OCI-LY1 (cell line): ENCODE measurements around the gene SH3RF3.

Source experiments
- H2AFZ ChIP-seq: fragments of 200-600 bp; sonication (generic), shearing (Covaris generic); 2 replicates; pipeline ENCODE4 v1.6.0; 2014; ENCODE audit warnings: antibody characterized with exemption, mild to moderate bottlenecking, low read length
- H3F3A ChIP-seq: fragments of 200-600 bp; sonication (generic), shearing (Covaris generic); 2 replicates; pipeline ENCODE4 v1.6.0; 2014; ENCODE audit warnings: mild to moderate bottlenecking, antibody characterized with exemption, low read length, moderate library complexity; ENCODE audit not compliant: insufficient read depth
- H3K27ac ChIP-seq: fragments of 200-600 bp; sonication (generic); 2 replicates; pipeline ENCODE4 v1.5.1; 2014; ENCODE audit warnings: low read length, mixed run types, mild to moderate bottlenecking, low read depth; ENCODE audit not compliant: poor library complexity, severe bottlenecking
- H3K27me3 ChIP-seq: fragments of 200-600 bp; sonication (generic); 2 replicates; pipeline ENCODE4 v1.6.0; 2014; ENCODE audit warnings: antibody characterized with exemption, mild to moderate bottlenecking, low read length, moderate library complexity; ENCODE audit not compliant: insufficient read depth
- H3K36me3 ChIP-seq: fragments of 200-600 bp; sonication (generic); 2 replicates; pipeline ENCODE4 v1.6.1; 2014; ENCODE audit warnings: mild to moderate bottlenecking, antibody characterized with exemption, low read length, moderate library complexity, mixed read lengths; ENCODE audit not compliant: insufficient read depth
- H3K4me1 ChIP-seq: fragments of 200-600 bp; sonication (generic); 2 replicates; pipeline ENCODE4 v1.5.1; 2014; ENCODE audit warnings: mild to moderate bottlenecking, low read length, moderate library complexity; ENCODE audit not compliant: insufficient read depth, severe bottlenecking
- H3K4me2 ChIP-seq: fragments of 200-600 bp; sonication (generic), shearing (Covaris generic); 2 replicates; pipeline ENCODE4 v1.6.1; 2014; ENCODE audit warnings: low read length
- H3K4me3 ChIP-seq: fragments of 200-600 bp; sonication (generic); 2 replicates; pipeline ENCODE4 v1.5.1; 2014; ENCODE audit warnings: low read length, low read depth, mild to moderate bottlenecking, mixed read lengths; ENCODE audit not compliant: poor library complexity, severe bottlenecking
- H3K79me2 ChIP-seq: fragments of 200-600 bp; shearing (Covaris generic); 2 replicates; pipeline ENCODE4 v1.6.1; 2016; ENCODE audit warnings: mixed run types, low read length, mixed read lengths; ENCODE audit not compliant: insufficient read depth
- H3K9ac ChIP-seq: fragments of 200-600 bp; sonication (generic), shearing (Covaris generic); 2 replicates; pipeline ENCODE4 v1.6.1; 2014; ENCODE audit warnings: mild to moderate bottlenecking, low read length, mixed read lengths
- H3K9me2 ChIP-seq: fragments of 200-600 bp; sonication (generic), shearing (Covaris generic); 2 replicates; pipeline ENCODE4 v1.6.1; 2014; ENCODE audit warnings: low read depth, mild to moderate bottlenecking, low read length, mixed read lengths
- H3K9me3 ChIP-seq: fragments of 200-600 bp; shearing (Covaris generic); 2 replicates; pipeline ENCODE4 v1.6.1; 2014; ENCODE audit warnings: low read length, mixed read lengths
- H4K20me1 ChIP-seq: fragments of 200-600 bp; sonication (generic), shearing (Covaris generic); 2 replicates; pipeline ENCODE4 v1.6.0; 2016; ENCODE audit warnings: mild to moderate bottlenecking, low read length; ENCODE audit not compliant: insufficient read depth
- EZH2 ChIP-seq: fragments of 200-600 bp; sonication (generic), shearing (Covaris generic); IDR thresholded peaks from 2 replicates; pipeline ENCODE4 v1.8.0; 2017; ENCODE audit warnings: borderline replicate concordance, mixed run types, mild to moderate bottlenecking, antibody characterized with exemption, low read length, moderate library complexity, mixed read lengths
- TF ChIP-seq, protein P1 (sequence below): fragments of 200-600 bp; sonication (generic), shearing (Covaris generic); IDR thresholded peaks from 2 replicates; pipeline ENCODE4 v1.5.1; 2017; ENCODE audit warnings: mild to moderate bottlenecking, antibody characterized with exemption, low read length, moderate library complexity, mixed read lengths

SH3RF3 gene

DNA sequence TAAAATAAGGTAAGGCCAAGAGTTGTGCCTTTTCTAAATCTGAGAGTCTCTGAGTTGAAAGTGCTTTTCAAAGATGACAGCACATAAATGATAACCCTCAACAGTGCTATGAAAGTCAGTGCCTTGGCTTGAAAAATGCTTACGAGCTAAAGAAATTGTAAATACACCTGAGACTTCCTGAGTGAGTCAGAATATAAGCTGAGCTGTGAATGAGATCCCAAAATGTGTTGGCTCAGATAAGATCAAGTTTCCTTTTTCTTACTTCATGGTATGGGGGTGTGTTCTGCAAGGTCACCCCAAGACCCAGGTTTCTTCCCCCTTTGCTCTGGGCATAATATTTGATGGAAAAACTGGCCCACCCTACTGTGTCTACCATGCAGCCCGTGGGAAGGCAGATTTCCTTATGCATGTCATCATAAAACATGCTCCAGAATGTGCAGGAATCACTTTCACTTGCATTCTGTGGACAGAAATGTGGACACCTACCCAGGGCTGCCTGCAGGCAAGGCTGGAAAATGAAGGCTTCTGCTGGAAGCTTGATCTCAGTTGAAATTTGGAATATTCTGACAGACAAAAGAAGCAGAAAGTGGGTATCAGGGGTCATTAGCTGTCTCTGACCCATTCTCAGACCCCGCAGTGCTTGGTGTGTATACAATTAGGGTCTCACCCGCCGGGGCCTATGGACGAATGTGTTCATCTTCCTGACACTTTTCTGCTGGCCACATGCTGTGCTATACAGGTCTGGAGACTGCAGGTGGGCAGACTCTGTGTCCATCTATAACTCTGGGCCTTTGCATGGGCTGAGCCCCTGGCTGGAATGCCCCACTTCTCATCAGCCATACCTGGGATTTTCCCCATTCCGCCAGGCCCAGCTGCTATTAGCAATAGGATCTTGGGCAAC lies 212.6 kb downstream of the SH3RF3 start:
- no peak overlapping the region for H3K27ac ChIP-seq
- no peak overlapping the region for H3K4me3 ChIP-seq
- H3K27me3 ChIP-seq = 0 out of 2 replicates have a peak, but pooled peaks cover 4% of the 10 kb centered on the region
- H4K20me1 ChIP-seq = no peaks in the 10 kb centered on the region
- no peaks in the 10 kb centered on the region for H3K9me2 ChIP-seq
- H3K9ac ChIP-seq = no peak overlapping the region
- no peaks in the 10 kb centered on the region for H3K79me2 ChIP-seq
- no peak overlapping the region for H3K4me2 ChIP-seq
- no peaks in the 10 kb centered on the region for H3F3A ChIP-seq
- no peaks in the 10 kb centered on the region for H3K36me3 ChIP-seq
- TF ChIP-seq, protein P1, sequence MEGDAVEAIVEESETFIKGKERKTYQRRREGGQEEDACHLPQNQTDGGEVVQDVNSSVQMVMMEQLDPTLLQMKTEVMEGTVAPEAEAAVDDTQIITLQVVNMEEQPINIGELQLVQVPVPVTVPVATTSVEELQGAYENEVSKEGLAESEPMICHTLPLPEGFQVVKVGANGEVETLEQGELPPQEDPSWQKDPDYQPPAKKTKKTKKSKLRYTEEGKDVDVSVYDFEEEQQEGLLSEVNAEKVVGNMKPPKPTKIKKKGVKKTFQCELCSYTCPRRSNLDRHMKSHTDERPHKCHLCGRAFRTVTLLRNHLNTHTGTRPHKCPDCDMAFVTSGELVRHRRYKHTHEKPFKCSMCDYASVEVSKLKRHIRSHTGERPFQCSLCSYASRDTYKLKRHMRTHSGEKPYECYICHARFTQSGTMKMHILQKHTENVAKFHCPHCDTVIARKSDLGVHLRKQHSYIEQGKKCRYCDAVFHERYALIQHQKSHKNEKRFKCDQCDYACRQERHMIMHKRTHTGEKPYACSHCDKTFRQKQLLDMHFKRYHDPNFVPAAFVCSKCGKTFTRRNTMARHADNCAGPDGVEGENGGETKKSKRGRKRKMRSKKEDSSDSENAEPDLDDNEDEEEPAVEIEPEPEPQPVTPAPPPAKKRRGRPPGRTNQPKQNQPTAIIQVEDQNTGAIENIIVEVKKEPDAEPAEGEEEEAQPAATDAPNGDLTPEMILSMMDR = no peak
- TF ChIP-seq EZH2 = no peak
- no peak overlapping the region for H2AFZ ChIP-seq
- H3K4me1 ChIP-seq = no peaks in the 10 kb centered on the region
- no peaks in the 10 kb centered on the region for H3K9me3 ChIP-seq

- H3K4me2 ChIP-seq = no peak overlapping the region
Measured at GRCh38 chr2:109342256-109342850, 213.3 kb downstream of the SH3RF3 start.

DNA sequence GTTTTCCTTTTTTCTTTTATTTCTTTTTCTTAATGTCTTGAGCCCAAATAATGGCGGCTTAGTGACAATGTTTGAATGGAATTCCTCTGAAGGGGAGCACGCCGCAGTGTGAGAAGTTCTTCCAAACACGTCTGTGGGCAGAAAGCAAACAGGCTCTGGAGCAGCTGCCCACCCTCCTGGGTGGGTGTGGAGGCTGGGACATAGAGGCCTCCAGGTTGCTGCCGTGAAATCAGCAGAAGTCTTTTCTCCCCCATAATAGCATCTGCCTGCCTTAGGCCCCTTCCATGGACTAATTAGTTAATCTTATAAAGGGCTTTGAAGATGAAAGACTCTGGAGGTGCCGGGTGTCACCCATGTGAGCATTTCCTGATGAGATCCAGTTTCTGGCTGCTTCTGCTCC lies 213.9 kb downstream of the SH3RF3 start:
- Histone ChIP-seq H3K27me3 (0 out of 2 replicates have a peak, but pooled peaks cover 4% of the 10 kb centered on the region), H3K36me3 (no peaks in the 10 kb centered on the region), H3K27ac (no peak overlapping the region), H3K4me2 (no peak overlapping the region), H3K9me2 (no peaks in the 10 kb centered on the region), H3K4me1 (no peaks in the 10 kb centered on the region), H3K9ac (no peak overlapping the region), H3K4me3 (no peak overlapping the region), H3K9me3 (no peaks in the 10 kb centered on the region), H4K20me1 (no peaks in the 10 kb centered on the region), H2AFZ (no peak overlapping the region), H3F3A (no peaks in the 10 kb centered on the region), H3K79me2 (no peaks in the 10 kb centered on the region)
- no peak for TF ChIP-seq EZH2
- TF ChIP-seq, protein P1 = no peak

More at GRCh38 chr2:109342256-109342850, 213.3 kb downstream of the SH3RF3 start:
- TF ChIP-seq EZH2 = no peak
- TF ChIP-seq, protein P1 = no peak
- H3K79me2 ChIP-seq = no peaks in the 10 kb centered on the region
- H3K27me3 ChIP-seq = 0 out of 2 replicates have a peak, but pooled peaks cover 4% of the 10 kb centered on the region
- no peak overlapping the region for H3K27ac ChIP-seq
- no peaks in the 10 kb centered on the region for H3F3A ChIP-seq
- no peaks in the 10 kb centered on the region for H4K20me1 ChIP-seq
- no peaks in the 10 kb centered on the region for H3K4me1 ChIP-seq
- H3K36me3 ChIP-seq = no peaks in the 10 kb centered on the region
- H2AFZ ChIP-seq = no peak overlapping the region
- H3K9ac ChIP-seq = no peak overlapping the region
- no peak overlapping the region for H3K4me3 ChIP-seq
- no peaks in the 10 kb centered on the region for H3K9me2 ChIP-seq
- H3K9me3 ChIP-seq = no peaks in the 10 kb centered on the region
